PC-9 (cell line): ENCODE results near the gene ABCA12.

Source experiments
- CTCF ChIP-seq: fragments of 200-600 bp; sonication (generic); conservative IDR thresholded peaks from 2 replicates; pipeline ENCODE4 v1.6.1; 2017; ENCODE audit warnings: mixed run types, antibody characterized with exemption, mild to moderate bottlenecking, moderate library complexity
- EZH2 ChIP-seq: fragments of 200-600 bp; sonication (generic); IDR thresholded peaks from 2 replicates; pipeline ENCODE4 v1.8.0; 2017; ENCODE audit warnings: antibody characterized with exemption, low read depth

- no peak for TF ChIP-seq CTCF
- no peak for TF ChIP-seq EZH2
Measured at GRCh38 chr2:215060861-215061536, 77.4 kb downstream of the ABCA12 start.
